ENCODE measurements around the gene ADISSP. TPM values are rescaled to one million over a fixed set of nuclear protein-coding genes. Genes with fewer than 3 reads are reported as not detected.

ADISSP gene
- total and polyA plus RNA-seq, 2 of the 13 experiments (the other 11 are each of a cell fraction or from before 2014, with no cell fraction given) = 38.3 to 90.6 TPM

- TF ChIP-seq DPF2 (CRISPR knock-in tag; IDR thresholded peaks at IDR 0.05; ENCODE audit: borderline replicate concordance, low read depth) (no peak), SNAPC2 (CRISPR knock-in tag; IDR thresholded peaks at IDR 0.05) (no peak), HDAC6 (IDR thresholded peaks at IDR 0.05; ENCODE audit: low read depth, low read length) (no peak), HDAC2 (CRISPR knock-in tag; IDR thresholded peaks at IDR 0.05) (no peak; the same call in 1 of the 2 replicates), MEIS2 (CRISPR knock-in tag; IDR thresholded peaks at IDR 0.05) (no peak), ZNF703 (CRISPR knock-in tag; IDR thresholded peaks at IDR 0.05; ENCODE audit: borderline replicate concordance) (no peak), ZNF274 (CRISPR knock-in tag; IDR thresholded peaks at IDR 0.05) (no peak), ZNF605 (CRISPR knock-in tag; IDR thresholded peaks at IDR 0.05) (no peak), ONECUT2 (CRISPR knock-in tag; IDR thresholded peaks at IDR 0.05) (no peak), USF2 (IDR thresholded peaks at IDR 0.05; ENCODE audit: low read depth, low read length) (no peak), USF2 (CRISPR knock-in tag; IDR thresholded peaks at IDR 0.05; ENCODE audit: borderline replicate concordance) (no peak), DR1 (CRISPR knock-in tag; IDR thresholded peaks at IDR 0.05) (0 out of 2 replicates have a peak, but pooled peaks have one; percentile 10), ZFYVE20 (CRISPR knock-in tag; IDR thresholded peaks at IDR 0.05; ENCODE audit: borderline replicate concordance, low read depth) (no peak), FOXK1 (CRISPR knock-in tag; IDR thresholded peaks at IDR 0.05; ENCODE audit: borderline replicate concordance, low read depth) (no peak), KLF11 (CRISPR knock-in tag; IDR thresholded peaks at IDR 0.05) (no peak), BATF2 (CRISPR knock-in tag; IDR thresholded peaks at IDR 0.05) (no peak), WIZ (CRISPR knock-in tag; IDR thresholded peaks at IDR 0.05) (no peak; the same call in 1 of the 2 replicates), ZNF687 (CRISPR knock-in tag; IDR thresholded peaks at IDR 0.05) (peak; percentile 66), TOPORS (CRISPR knock-in tag; IDR thresholded peaks at IDR 0.05) (no peak), SMC3 (IDR thresholded peaks at IDR 0.05; ENCODE audit: low read length) (no peak), SRF (IDR thresholded peaks at IDR 0.05; ENCODE audit: low read depth, low read length) (no peak), GLI4 (CRISPR knock-in tag; IDR thresholded peaks at IDR 0.05; ENCODE audit: borderline replicate concordance) (no peak), ATRX (CRISPR knock-in tag; IDR thresholded peaks at IDR 0.05; ENCODE audit: borderline replicate concordance) (no peak), FOXJ3 (CRISPR knock-in tag; IDR thresholded peaks at IDR 0.05; ENCODE audit: borderline replicate concordance) (no peak)
These were observed 17.9 kb upstream of the ADISSP start (continued) for GRCh38 chr20:3785240-3786125.

Measured in HepG2 (cell line).